ENCODE measurements around the gene LTA.

LTA gene

DNA sequence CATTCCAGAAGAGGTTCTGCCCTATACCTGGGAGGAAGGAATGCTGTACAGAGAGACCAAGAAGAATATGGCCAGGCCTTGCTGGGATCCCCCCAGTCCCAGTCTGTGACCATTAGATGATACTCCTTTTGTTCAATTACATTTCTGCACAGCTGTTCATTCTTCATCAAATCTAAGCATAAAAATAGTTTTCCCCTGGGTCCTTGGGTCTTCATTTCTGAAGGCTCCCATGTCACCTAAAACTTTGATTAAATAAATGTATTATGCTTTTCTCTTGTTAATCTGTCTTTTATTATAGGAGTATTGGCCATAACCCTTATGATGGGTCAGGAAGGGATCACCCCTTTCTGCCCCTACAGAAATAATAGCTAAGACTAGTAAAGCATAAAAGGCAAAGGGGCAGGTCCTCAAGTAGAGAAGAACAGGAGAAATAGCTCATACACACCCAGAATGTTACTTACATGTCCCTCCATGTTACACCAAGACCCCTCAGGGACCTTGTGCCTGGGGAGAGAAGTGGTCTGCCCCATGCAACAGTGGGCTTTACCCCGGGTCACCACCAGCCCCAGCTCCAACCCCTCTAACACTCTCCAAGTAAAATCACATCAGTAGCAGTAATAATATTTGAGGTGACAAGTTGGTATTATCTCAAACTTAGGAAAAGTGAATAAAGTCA lies 2.1 kb upstream of the LTA start:
- no peak for DNase-seq

- DNase-seq, result no peak
Measured at GRCh38 chr6:31573239-31574105, 1.4 kb downstream of the LTA start.

DNA sequence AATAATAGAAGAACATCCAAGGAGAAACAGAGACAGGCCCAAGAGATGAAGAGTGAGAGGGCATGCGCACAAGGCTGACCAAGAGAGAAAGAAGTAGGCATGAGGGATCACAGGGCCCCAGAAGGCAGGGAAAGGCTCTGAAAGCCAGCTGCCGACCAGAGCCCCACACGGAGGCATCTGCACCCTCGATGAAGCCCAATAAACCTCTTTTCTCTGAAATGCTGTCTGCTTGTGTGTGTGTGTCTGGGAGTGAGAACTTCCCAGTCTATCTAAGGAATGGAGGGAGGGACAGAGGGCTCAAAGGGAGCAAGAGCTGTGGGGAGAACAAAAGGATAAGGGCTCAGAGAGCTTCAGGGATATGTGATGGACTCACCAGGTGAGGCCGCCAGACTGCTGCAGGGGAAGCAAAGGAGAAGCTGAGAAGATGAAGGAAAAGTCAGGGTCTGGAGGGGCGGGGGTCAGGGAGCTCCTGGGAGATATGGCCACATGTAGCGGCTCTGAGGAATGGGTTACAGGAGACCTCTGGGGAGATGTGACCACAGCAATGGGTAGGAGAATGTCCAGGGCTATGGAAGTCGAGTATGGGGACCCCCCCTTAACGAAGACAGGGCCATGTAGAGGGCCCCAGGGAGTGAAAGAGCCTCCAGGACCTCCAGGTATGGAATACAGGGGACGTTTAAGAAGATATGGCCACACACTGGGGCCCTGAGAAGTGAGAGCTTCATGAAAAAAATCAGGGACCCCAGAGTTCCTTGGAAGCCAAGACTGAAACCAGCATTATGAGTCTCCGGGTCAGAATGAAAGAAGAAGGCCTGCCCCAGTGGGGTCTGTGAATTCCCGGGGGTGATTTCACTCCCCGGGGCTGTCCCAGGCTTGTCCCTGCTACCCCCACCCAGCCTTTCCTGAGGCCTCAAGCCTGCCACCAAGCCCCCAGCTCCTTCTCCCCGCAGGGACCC lies 2.3 kb downstream of the LTA start:
- no peak for DNase-seq

GRCh38 chr6:31575335-31575901 lies 3.3 kb downstream of the LTA start, which contains the start of gene TNF:
TNF (plus strand) TSS chr6:31575565; CDS start chr6:31575742, 177 bp downstream.
- DNase-seq, result no peak

DNA sequence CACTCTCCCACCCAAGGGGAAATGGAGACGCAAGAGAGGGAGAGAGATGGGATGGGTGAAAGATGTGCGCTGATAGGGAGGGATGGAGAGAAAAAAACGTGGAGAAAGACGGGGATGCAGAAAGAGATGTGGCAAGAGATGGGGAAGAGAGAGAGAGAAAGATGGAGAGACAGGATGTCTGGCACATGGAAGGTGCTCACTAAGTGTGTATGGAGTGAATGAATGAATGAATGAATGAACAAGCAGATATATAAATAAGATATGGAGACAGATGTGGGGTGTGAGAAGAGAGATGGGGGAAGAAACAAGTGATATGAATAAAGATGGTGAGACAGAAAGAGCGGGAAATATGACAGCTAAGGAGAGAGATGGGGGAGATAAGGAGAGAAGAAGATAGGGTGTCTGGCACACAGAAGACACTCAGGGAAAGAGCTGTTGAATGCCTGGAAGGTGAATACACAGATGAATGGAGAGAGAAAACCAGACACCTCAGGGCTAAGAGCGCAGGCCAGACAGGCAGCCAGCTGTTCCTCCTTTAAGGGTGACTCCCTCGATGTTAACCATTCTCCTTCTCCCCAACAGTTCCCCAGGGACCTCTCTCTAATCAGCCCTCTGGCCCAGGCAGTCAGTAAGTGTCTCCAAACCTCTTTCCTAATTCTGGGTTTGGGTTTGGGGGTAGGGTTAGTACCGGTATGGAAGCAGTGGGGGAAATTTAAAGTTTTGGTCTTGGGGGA lies 4.0 kb downstream of the LTA start:
- DNase-seq, result no peak

- no peak for DNase-seq
Measured at GRCh38 chr6:31576897-31577578, 4.9 kb downstream of the LTA start.

DNA sequence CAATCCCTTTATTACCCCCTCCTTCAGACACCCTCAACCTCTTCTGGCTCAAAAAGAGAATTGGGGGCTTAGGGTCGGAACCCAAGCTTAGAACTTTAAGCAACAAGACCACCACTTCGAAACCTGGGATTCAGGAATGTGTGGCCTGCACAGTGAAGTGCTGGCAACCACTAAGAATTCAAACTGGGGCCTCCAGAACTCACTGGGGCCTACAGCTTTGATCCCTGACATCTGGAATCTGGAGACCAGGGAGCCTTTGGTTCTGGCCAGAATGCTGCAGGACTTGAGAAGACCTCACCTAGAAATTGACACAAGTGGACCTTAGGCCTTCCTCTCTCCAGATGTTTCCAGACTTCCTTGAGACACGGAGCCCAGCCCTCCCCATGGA lies 5.5 kb downstream of the LTA start:
- no peak for DNase-seq

GRCh38 chr6:31578184-31579118 lies 6.4 kb downstream of the LTA start:
- no peak for DNase-seq

- DNase-seq, result no peak
Measured at GRCh38 chr6:31579119-31579505, 7.0 kb downstream of the LTA start.

DNA sequence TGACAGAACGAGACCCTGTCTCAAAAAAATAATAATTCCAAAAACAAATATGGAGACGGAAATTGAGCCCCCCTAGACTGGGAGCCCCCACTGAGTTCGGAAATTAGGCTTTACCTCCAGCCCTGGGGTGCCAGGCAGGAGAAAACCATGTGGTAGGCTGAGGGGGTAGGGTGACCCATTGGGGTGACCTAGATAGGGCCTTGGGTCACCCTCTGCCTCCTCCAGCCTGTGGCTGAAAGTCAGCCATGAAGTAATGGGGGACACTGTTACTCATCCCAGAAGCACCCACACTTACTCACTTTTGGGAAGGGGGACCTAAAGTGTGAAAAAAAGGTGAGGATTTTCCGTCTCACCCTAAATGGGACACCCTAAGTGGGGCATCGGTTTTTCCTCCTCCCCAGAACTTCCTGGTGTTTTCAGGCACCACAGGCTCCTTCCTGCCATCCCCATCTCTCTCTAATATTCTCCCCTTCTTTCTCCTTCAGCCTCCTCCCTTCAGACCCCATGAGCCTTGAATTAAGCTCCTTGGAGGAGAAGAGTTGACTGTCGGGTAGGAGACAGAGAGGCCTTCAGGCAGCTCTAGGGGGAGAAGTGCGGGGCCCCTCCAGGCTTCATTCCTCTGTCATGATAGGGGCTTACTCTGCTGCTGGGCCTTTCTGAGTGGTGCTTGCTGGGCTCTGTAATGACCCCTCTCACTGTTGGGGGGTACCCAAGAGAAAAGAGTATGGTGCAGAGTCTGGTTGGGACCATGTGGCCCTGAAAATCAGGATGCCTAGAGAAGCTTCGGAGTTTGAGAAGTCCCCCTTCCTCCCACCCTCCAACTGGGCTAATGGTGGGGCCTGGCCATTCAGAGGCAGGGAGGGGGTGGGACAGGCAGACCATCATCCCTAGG lies 7.7 kb downstream of the LTA start:
- DNase-seq, result no peak

DNA sequence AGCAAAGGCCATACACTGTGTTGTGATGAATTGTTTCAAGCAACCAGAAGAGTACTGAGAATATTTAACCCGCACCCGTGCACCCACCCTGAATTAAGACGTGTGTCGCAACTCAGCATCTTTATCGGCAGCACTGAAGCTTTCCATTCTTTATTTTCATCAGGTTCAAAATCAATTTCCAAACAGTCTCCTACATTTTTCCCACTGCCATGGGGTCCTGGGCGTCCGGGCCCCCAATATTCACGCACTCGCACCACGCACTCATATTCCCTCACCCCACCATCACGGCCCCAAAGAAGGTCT lies 8.3 kb downstream of the LTA start:
- no peak for DNase-seq

GRCh38 chr6:31580807-31581433 lies 8.8 kb downstream of the LTA start:
- DNase-seq, result peak; percentile 30 to 72

DNA sequence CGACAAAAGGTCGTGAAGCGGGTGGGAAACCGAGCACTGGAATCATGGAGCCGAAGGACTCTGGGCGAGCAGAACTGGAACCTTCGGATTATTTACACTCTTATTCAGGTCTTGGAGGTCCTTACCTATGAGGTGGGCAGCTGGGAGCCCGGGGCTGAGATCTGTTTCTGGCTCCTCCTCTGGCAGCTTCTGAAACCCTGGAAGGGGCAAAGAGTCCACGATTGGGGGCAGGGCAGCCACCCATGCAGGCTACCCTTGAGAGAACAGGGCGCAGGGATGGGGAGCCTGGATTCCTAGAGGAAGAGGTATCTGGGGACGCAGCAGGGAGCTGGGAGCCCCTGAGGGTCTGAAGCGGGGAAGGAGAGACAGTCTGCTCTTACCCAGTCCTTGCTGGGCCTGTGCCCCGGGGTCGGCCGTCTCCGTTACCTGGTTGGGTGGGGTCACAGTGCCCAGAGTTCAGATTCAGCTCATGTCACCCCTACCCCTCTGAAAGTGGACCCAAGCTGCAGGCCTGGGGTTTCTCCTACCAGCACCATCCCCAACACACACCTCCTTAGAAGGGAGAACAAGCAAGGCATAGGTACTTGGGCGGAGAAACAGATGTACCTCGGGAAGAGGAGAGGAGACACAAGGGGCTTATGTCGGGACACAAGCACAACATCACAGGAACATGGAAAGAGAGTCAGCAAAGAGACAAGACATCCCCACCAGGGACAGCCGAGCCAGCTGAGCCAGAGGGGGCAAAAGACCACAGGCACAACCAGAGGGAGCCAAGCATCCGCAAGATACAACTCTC lies 9.5 kb downstream of the LTA start:
- DNase-seq, result no peak

DNA sequence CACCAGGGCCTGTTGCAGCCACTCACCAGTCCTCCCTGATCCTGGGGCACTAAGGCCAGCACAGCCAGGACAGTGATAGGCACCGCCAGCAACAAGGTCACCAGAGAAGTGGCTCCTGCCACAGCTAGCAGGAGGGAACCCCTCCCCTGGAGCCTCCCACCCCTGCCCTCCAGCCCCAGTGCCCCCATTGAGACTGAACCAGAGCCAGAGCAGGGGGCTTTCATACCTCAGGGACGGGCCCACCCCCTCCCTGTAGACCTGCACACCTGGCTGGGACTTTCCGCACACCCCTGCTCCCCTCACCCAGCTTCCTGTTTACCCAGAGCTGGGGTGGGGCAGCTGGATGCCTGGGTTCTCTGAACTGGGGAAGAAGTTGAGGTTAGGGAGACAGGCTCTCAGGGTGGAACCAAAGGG lies 10.1 kb downstream of the LTA start, which contains the start of gene LTB:
LTB (minus strand) TSS at position 195 of the 414 bp plus-strand sequence; CDS start at position 188, 7 bp downstream.
- no peak for DNase-seq

- no peak for DNase-seq
Measured at GRCh38 chr6:31585491-31585890, 13.4 kb downstream of the LTA start.

DNA sequence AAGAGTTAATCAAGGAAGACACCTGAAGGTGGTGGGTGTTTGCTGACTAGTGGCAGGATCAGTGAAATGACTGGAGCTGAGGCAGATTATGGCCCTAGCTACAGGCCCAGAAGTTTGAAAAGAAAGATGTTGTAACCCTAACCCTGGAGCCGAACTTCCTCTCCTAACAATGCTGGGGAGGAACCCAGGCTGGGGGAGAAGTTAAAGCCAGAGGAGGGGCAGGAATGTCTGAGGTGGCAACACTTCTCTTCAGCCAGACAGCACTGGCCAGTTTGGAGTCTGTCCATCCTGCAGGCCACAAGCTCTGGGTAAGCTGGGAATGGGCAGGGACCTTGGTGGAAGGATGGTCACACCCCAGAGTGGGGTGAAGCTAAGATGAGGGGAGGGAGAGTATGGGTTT lies 13.9 kb downstream of the LTA start, which contains the start of gene LST1:
LST1 (plus strand) TSS at position 270 of the 400 bp plus-strand sequence. CDS start 1,023 bp downstream, outside the sequence.
- DNase-seq, result no peak

GRCh38 chr6:31586599-31587281 lies 14.7 kb downstream of the LTA start:
- DNase-seq, result no peak
